Superior temporal gyrus (tissue), 1 donor: ENCODE data around the gene LINC01488.

Experiments used
- DNase-seq: peaks from one replicate; pipeline ENCODE4 v3.0.0-alpha.2; 2016; ENCODE audit errors: extremely low spot score

Gene LINC01488

GRCh38 chr11:69529001-69529400, 47.5 kb downstream of the LINC01488 start:
- DNase-seq, result no peak

- DNase-seq, result peak; percentile 17
Measured at GRCh38 chr11:69530278-69531070, 49.0 kb downstream of the LINC01488 start.

- DNase-seq, result no peak
Measured at GRCh38 chr11:69531071-69531716, 49.7 kb downstream of the LINC01488 start.

- DNase-seq, result no peak
Measured at GRCh38 chr11:69531717-69532088, 50.2 kb downstream of the LINC01488 start.

- no peak for DNase-seq
Measured at GRCh38 chr11:69533296-69534165, 52.1 kb downstream of the LINC01488 start.

- DNase-seq, result no peak
Measured at GRCh38 chr11:69534166-69534530, 52.7 kb downstream of the LINC01488 start.

GRCh38 chr11:69535908-69536307, 54.4 kb downstream of the LINC01488 start:
- no peak for DNase-seq

GRCh38 chr11:69536406-69536805, 54.9 kb downstream of the LINC01488 start:
- no peak for DNase-seq

- no peak for DNase-seq
Measured at GRCh38 chr11:69537126-69537525, 55.7 kb downstream of the LINC01488 start.

GRCh38 chr11:69537855-69538640, 56.6 kb downstream of the LINC01488 start:
- DNase-seq, result no peak

- DNase-seq, result no peak
Measured at GRCh38 chr11:69538854-69539253, 57.4 kb downstream of the LINC01488 start.

- DNase-seq, result peak; percentile 18
Measured at GRCh38 chr11:69539416-69540117, 58.1 kb downstream of the LINC01488 start.

GRCh38 chr11:69540118-69541000, 58.9 kb downstream of the LINC01488 start:
- no peak for DNase-seq

- no peak for DNase-seq
Measured at GRCh38 chr11:69541001-69541285, 59.5 kb downstream of the LINC01488 start.

GRCh38 chr11:69541501-69542313, 60.2 kb downstream of the LINC01488 start:
- DNase-seq, result no peak

- DNase-seq, result no peak
Measured at GRCh38 chr11:69542314-69543168, 61.1 kb downstream of the LINC01488 start.
